ENCODE measurements around the gene MYO10.

The MYO10 gene

GRCh38 chr5:16935231-16936149 lies 598 bp downstream of the MYO10 start (continued):
- TF ChIP-seq ZNF518A (tag by site-specific recombination; conservative IDR thresholded peaks at IDR 0.05; ENCODE audit: low read depth) = no peak
- TF ChIP-seq OVOL3 (tag by site-specific recombination; IDR thresholded peaks at IDR 0.05) = no peak
- TF ChIP-seq ZSCAN18 (tag by site-specific recombination; IDR thresholded peaks at IDR 0.05) = no peak
- TF ChIP-seq ZNF221 (tag by site-specific recombination; IDR thresholded peaks at IDR 0.05; ENCODE audit: borderline replicate concordance) = no peak
- TF ChIP-seq ZNF529 (tag by site-specific recombination; IDR thresholded peaks at IDR 0.05; ENCODE audit: insufficient replicate concordance) = no peak
- TF ChIP-seq ZBTB8A (tag by site-specific recombination; IDR thresholded peaks at IDR 0.05) = peak; percentile 83
- 0 out of 2 replicates have a peak, but pooled peaks have one; percentile 11 for TF ChIP-seq ZNF837 (tag by site-specific recombination; IDR thresholded peaks at IDR 0.05)
- peak; percentile 89 for TF ChIP-seq ZNF600 (tag by site-specific recombination; IDR thresholded peaks at IDR 0.05)
- peak; percentile 83 for TF ChIP-seq ZNF341 (tag by site-specific recombination; IDR thresholded peaks at IDR 0.05; ENCODE audit: low read depth)
- TF ChIP-seq SCRT2 (tag by site-specific recombination; IDR thresholded peaks at IDR 0.05) = no peak
- TF ChIP-seq ZBTB48 (tag by site-specific recombination; IDR thresholded peaks at IDR 0.05) = peak; percentile 94
- peak; percentile 67 for TF ChIP-seq ZFP37 (tag by site-specific recombination; IDR thresholded peaks at IDR 0.05)
- peak; percentile 96 for TF ChIP-seq ZIC2 (tag by site-specific recombination; IDR thresholded peaks at IDR 0.05)
- 0 out of 2 replicates have a peak, but pooled peaks have one; percentile 11 for TF ChIP-seq KLF10 (tag by site-specific recombination; IDR thresholded peaks at IDR 0.05)
- TF ChIP-seq ZNF114 (tag by site-specific recombination; IDR thresholded peaks at IDR 0.05) = no peak
- no peak for TF ChIP-seq ZNF18 (tag by site-specific recombination; IDR thresholded peaks at IDR 0.05)
- TF ChIP-seq ZNF561 (tag by site-specific recombination; IDR thresholded peaks at IDR 0.05; ENCODE audit: borderline replicate concordance) = peak; percentile 45; the same call in 1 of the 2 replicates
- no peak for TF ChIP-seq ZNF394 (tag by site-specific recombination; IDR thresholded peaks at IDR 0.05; ENCODE audit: borderline replicate concordance)
- peak; percentile 44; the same call in 1 of the 2 replicates for TF ChIP-seq ZNF391 (tag by site-specific recombination; IDR thresholded peaks at IDR 0.05; ENCODE audit: borderline replicate concordance, low read depth)
- TF ChIP-seq ZFP41 (tag by site-specific recombination; IDR thresholded peaks at IDR 0.05; ENCODE audit: borderline replicate concordance) = no peak
- TF ChIP-seq ZNF266 (tag by site-specific recombination; IDR thresholded peaks at IDR 0.05; ENCODE audit: low read depth) = no peak
- no peak for TF ChIP-seq ZNF202 (tag by site-specific recombination; IDR thresholded peaks at IDR 0.05; ENCODE audit: borderline replicate concordance)
- TF ChIP-seq ZNF777 (tag by site-specific recombination; IDR thresholded peaks at IDR 0.05; ENCODE audit: borderline replicate concordance) = no peak; the same call in 1 of the 2 replicates
- TF ChIP-seq ZBTB10 (tag by site-specific recombination; IDR thresholded peaks at IDR 0.05) = peak; percentile 61; the same call in 1 of the 2 replicates
- peak; percentile 60; the same call in 1 of the 2 replicates for TF ChIP-seq ZNF610 (tag by site-specific recombination; IDR thresholded peaks at IDR 0.05; ENCODE audit: borderline replicate concordance)
- no peak; the same call in 1 of the 2 replicates for TF ChIP-seq ZNF692 (tag by site-specific recombination; IDR thresholded peaks at IDR 0.05)
